Neural progenitor cell (in vitro differentiated cells): ENCODE measurements around the gene DCDC2.
"Not testable (repeated sequence)": the region's sequence is repeated elsewhere in the genome, so short reads cannot be mapped to it uniquely, and the experiment has no call there.

Experiments used
- EZH2 ChIP-seq: fragments of 200-600 bp; sonication (generic); IDR thresholded peaks from 2 replicates; pipeline ENCODE4 v1.6.1; 2017; ENCODE audit warnings: antibody characterized with exemption, mild to moderate bottlenecking, moderate library complexity
- TF ChIP-seq, protein P1 (sequence below): fragments of 200-600 bp; sonication (generic); IDR thresholded peaks from 2 replicates; pipeline ENCODE4 v1.5.1; 2017; ENCODE audit warnings: antibody characterized with exemption, mild to moderate bottlenecking

DNA sequence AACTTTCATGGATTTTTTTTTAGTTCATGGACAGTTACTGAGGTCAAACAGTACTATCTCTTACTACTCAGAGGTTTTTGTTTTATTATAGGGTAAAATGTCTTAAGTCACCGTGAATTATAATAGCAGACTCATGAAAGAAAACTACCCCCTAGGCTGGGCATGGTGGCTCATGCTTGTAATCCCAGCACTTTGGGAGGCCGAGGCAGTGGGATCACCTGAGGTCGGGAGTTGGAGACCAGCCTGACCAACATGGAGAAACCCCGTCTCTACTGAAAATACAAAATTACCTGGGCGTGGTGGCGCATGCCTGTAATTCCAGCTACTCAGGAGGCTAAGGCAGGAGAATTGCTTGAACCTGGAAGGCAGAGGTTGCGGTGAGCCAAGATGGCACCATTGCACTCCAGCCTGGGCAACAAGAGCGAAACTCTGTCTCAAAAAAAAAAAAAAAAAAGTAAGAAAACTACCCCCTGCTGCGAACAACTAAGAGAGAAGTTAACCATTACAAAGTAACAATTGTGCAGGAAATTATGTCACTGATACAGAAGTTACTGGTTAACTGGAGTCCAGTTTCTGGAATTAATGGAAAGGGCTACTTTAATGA is 25.1 kb upstream of the DCDC2 start:
- not testable (repeated sequence) for TF ChIP-seq EZH2
- TF ChIP-seq, protein P1, sequence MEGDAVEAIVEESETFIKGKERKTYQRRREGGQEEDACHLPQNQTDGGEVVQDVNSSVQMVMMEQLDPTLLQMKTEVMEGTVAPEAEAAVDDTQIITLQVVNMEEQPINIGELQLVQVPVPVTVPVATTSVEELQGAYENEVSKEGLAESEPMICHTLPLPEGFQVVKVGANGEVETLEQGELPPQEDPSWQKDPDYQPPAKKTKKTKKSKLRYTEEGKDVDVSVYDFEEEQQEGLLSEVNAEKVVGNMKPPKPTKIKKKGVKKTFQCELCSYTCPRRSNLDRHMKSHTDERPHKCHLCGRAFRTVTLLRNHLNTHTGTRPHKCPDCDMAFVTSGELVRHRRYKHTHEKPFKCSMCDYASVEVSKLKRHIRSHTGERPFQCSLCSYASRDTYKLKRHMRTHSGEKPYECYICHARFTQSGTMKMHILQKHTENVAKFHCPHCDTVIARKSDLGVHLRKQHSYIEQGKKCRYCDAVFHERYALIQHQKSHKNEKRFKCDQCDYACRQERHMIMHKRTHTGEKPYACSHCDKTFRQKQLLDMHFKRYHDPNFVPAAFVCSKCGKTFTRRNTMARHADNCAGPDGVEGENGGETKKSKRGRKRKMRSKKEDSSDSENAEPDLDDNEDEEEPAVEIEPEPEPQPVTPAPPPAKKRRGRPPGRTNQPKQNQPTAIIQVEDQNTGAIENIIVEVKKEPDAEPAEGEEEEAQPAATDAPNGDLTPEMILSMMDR = not testable (repeated sequence)
